Omental fat pad (tissue), 4 donors: Measurements from ENCODE around the gene XIRP2. TPM values are rescaled to one million over a fixed set of nuclear protein-coding genes. Genes with fewer than 3 reads are reported as not detected.

Experiments used
- ATAC-seq: fragments of 150-250 bp; one replicate; pipeline ENCODE4 v1.9.1; 2016; ENCODE audit warnings: mild to moderate bottlenecking, moderate library complexity; ENCODE audit not compliant: low FRiP score
- DNase-seq: peaks from one replicate; pipeline ENCODE4 v3.0.0-alpha.2; 2019; ENCODE audit warnings: low spot score
- total RNA-seq, 4 donors: library from RNA; depleted of rRNA; stranded (reverse); fragments of >200 nt; gene quantifications; one replicate each; pipeline ENCODE4 v1.1.0, GENCODE V29; 2016
- TF ChIP-seq, protein P1 (sequence below), 3 donors: fragments of 450-650 bp; IDR thresholded peaks; one replicate each; pipeline ENCODE4 v1.5.1; 2016 to 2017; ENCODE audit warnings: antibody characterized with exemption in 3 of 3, mild to moderate bottlenecking in 3 of 3, moderate library complexity in 2 of 3

XIRP2 gene
- total RNA-seq, 4 donors from 2014 or later: not detected

DNA sequence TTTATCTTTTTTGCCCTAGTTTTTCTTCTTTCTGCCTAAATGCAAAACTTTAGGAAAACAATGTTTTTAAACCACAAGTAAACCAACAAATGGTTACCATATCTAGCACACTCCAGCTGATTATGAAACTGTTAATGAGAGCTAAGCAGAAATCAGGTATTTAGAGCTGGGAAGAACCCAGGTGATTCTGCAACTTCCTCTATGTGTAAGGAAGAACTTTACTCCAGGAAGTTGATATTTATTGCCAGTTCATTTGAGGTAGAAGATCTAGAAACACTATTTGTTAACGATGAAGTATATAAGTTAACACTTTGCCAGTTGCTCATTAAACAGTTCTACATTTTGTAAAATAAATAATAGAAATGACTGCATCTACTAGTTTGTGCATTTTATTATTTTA lies 409.7 kb downstream of the XIRP2 start:
- TF ChIP-seq, protein P1, sequence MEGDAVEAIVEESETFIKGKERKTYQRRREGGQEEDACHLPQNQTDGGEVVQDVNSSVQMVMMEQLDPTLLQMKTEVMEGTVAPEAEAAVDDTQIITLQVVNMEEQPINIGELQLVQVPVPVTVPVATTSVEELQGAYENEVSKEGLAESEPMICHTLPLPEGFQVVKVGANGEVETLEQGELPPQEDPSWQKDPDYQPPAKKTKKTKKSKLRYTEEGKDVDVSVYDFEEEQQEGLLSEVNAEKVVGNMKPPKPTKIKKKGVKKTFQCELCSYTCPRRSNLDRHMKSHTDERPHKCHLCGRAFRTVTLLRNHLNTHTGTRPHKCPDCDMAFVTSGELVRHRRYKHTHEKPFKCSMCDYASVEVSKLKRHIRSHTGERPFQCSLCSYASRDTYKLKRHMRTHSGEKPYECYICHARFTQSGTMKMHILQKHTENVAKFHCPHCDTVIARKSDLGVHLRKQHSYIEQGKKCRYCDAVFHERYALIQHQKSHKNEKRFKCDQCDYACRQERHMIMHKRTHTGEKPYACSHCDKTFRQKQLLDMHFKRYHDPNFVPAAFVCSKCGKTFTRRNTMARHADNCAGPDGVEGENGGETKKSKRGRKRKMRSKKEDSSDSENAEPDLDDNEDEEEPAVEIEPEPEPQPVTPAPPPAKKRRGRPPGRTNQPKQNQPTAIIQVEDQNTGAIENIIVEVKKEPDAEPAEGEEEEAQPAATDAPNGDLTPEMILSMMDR (IDR thresholded peaks at IDR 0.05): no peak
- no peak for DNase-seq
- ATAC-seq: no peak
